Peyer's patch (tissue), 4 donors: ENCODE measurements around the gene ATP2C1. TPM values are rescaled to one million over a fixed set of nuclear protein-coding genes. Genes with fewer than 3 reads are reported as not detected.

Experiments
- DNase-seq, 3 donors: peaks; one replicate each; pipeline ENCODE4 v3.0.0-alpha.2; 2017 to 2019
- H3K27ac ChIP-seq, 4 donors: fragments of 200-600 bp; sonication (generic); one replicate each; pipeline ENCODE4 v1.5.1; 2016 to 2019
- H3K27me3 ChIP-seq, 2 donors: fragments of 200-600 bp; sonication (generic); one replicate each; pipeline ENCODE4 v1.5.1; 2019
- H3K36me3 ChIP-seq, 3 donors: fragments of 200-600 bp; sonication (generic); one replicate each; pipeline ENCODE4 v1.5.1; 2016 to 2019
- H3K4me1 ChIP-seq, 4 donors: fragments of 200-600 bp; sonication (generic); one replicate each; pipeline ENCODE4 v1.5.1; 2016 to 2019
- H3K4me3 ChIP-seq, 4 donors: fragments of 200-600 bp; sonication (generic); 1 replicate in 3 of 4; 2 replicates in 1 of 4; pipeline ENCODE4 v1.5.1; 2016 to 2019; ENCODE audit warnings: mild to moderate bottlenecking in 1 of 4
- H3K9me3 ChIP-seq, 4 donors: fragments of 200-600 bp; sonication (generic); one replicate each; pipeline ENCODE4 v1.5.1; 2016 to 2019; ENCODE audit warnings: mild to moderate bottlenecking in 1 of 4
- CTCF ChIP-seq, 6 experiments: fragments of 450-650 bp in 4 of 6; fragments of 200-600 bp in 2 of 6; sonication (generic) in 1 of 6; IDR thresholded peaks; one replicate each; pipeline ENCODE4 v1.5.1; 2017 to 2019; ENCODE audit warnings: antibody characterized with exemption in 6 of 6, mild to moderate bottlenecking in 3 of 6, moderate library complexity in 1 of 6
- POLR2A ChIP-seq, 2 donors: fragments of 450-650 bp; IDR thresholded peaks; one replicate each; pipeline ENCODE4 v1.5.1; 2017; ENCODE audit warnings: antibody characterized with exemption in 2 of 2, mild to moderate bottlenecking in 2 of 2, moderate library complexity in 2 of 2
- total RNA-seq, 4 donors: library from RNA; depleted of rRNA; stranded (reverse); fragments of >200 nt; gene quantifications; one replicate each; pipeline ENCODE4 v1.1.0, GENCODE V29; 2016

Gene ATP2C1
- total RNA-seq, 4 donors from 2014 or later = 32.2 to 49.5 (median 40.8) TPM

GRCh38 chr3:130946882-130947281 is 53.0 kb downstream of the ATP2C1 start:
- no peaks in the 10 kb centered on the region for H3K4me1 ChIP-seq
- H3K4me3 ChIP-seq = no peak overlapping the region
- no peak for DNase-seq
- TF ChIP-seq POLR2A (IDR thresholded peaks at IDR 0.05) (no peak), CTCF (IDR thresholded peaks at IDR 0.05) (no peak)
- no peaks in the 10 kb centered on the region for H3K27me3 ChIP-seq
- H3K9me3 ChIP-seq = no peaks in the 10 kb centered on the region
- peaks cover 0 to 57% (median 0%) of the 10 kb centered on the region in 3 donors for H3K36me3 ChIP-seq
- H3K27ac ChIP-seq = no peak overlapping the region

GRCh38 chr3:130948001-130948773 is 54.3 kb downstream of the ATP2C1 start:
- peaks cover 0 to 44% (median 0%) of the 10 kb centered on the region in 3 donors for H3K36me3 ChIP-seq
- H3K27ac ChIP-seq = no peak overlapping the region
- no peak for DNase-seq
- TF ChIP-seq CTCF (IDR thresholded peaks at IDR 0.05) (no peak), POLR2A (IDR thresholded peaks at IDR 0.05) (no peak)
- H3K9me3 ChIP-seq = no peaks in the 10 kb centered on the region
- H3K4me1 ChIP-seq = no peaks in the 10 kb centered on the region
- no peaks in the 10 kb centered on the region for H3K27me3 ChIP-seq
- no peak overlapping the region for H3K4me3 ChIP-seq

- no peak overlapping the region for H3K4me3 ChIP-seq
- no peaks in the 10 kb centered on the region for H3K9me3 ChIP-seq
- H3K27me3 ChIP-seq = no peaks in the 10 kb centered on the region
- peaks cover 0 to 37% (median 0%) of the 10 kb centered on the region in 3 donors for H3K36me3 ChIP-seq
- H3K27ac ChIP-seq = no peak overlapping the region
- H3K4me1 ChIP-seq = no peaks in the 10 kb centered on the region
- TF ChIP-seq POLR2A (IDR thresholded peaks at IDR 0.05) (no peak), CTCF (IDR thresholded peaks at IDR 0.05) (no peak)
- no peak for DNase-seq
Measured at GRCh38 chr3:130948929-130949328, 55.0 kb downstream of the ATP2C1 start.

- H3K27ac ChIP-seq = no peak overlapping the region
- H3K4me3 ChIP-seq = no peak overlapping the region
- H3K4me1 ChIP-seq = no peaks in the 10 kb centered on the region
- H3K9me3 ChIP-seq = no peaks in the 10 kb centered on the region
- no peak for DNase-seq
- no peak for TF ChIP-seq POLR2A (IDR thresholded peaks at IDR 0.05)
- no peak for TF ChIP-seq CTCF (IDR thresholded peaks at IDR 0.05)
- peaks cover 0 to 39% (median 0%) of the 10 kb centered on the region in 3 donors for H3K36me3 ChIP-seq
- no peaks in the 10 kb centered on the region for H3K27me3 ChIP-seq
Measured at GRCh38 chr3:130950124-130950523, 56.2 kb downstream of the ATP2C1 start.

- Histone ChIP-seq H3K27me3 (no peaks in the 10 kb centered on the region), H3K9me3 (no peaks in the 10 kb centered on the region), H3K36me3 (peaks cover 0 to 39% (median 0%) of the 10 kb centered on the region in 3 donors), H3K4me1 (no peaks in the 10 kb centered on the region), H3K27ac (no peak overlapping the region), H3K4me3 (no peak overlapping the region)
- no peak for DNase-seq
- TF ChIP-seq POLR2A (IDR thresholded peaks at IDR 0.05) = no peak
- no peak for TF ChIP-seq CTCF (IDR thresholded peaks at IDR 0.05)
Measured at GRCh38 chr3:130950641-130951040, 56.8 kb downstream of the ATP2C1 start.
